Muscle of leg (tissue), 11 donors: Measurements from ENCODE around the gene NLRX1. TPM values are rescaled to one million over a fixed set of nuclear protein-coding genes. Genes with fewer than 3 reads are reported as not detected.
"Not testable (repeated sequence)": the region's sequence is repeated elsewhere in the genome, so short reads cannot be mapped to it uniquely, and the experiment has no call there.

ENCODE experiments used
- DNase-seq: peaks from one replicate; pipeline ENCODE4 v3.0.0; 2013
- H3K27ac ChIP-seq: one replicate; pipeline ENCODE4 v1.5.1; 2013; ENCODE audit warnings: mild to moderate bottlenecking, low read length, control low read depth
- H3K27me3 ChIP-seq: one replicate; pipeline ENCODE4 v1.6.1; 2013; ENCODE audit warnings: low read length; ENCODE audit not compliant: control insufficient read depth, insufficient read depth
- H3K36me3 ChIP-seq: one replicate; pipeline ENCODE4 v1.6.1; 2013; ENCODE audit warnings: low read length; ENCODE audit not compliant: control insufficient read depth, insufficient read depth
- H3K4me1 ChIP-seq: one replicate; pipeline ENCODE4 v1.6.1; 2013; ENCODE audit warnings: low read length; ENCODE audit not compliant: control insufficient read depth, insufficient read depth
- H3K4me3 ChIP-seq: one replicate; pipeline ENCODE4 v1.5.1; 2013; ENCODE audit warnings: low read length, control low read depth
- H3K9me3 ChIP-seq: replicated peaks from 2 replicates; pipeline ENCODE4 v1.6.1; 2013; ENCODE audit warnings: low read depth, low read length; ENCODE audit not compliant: control insufficient read depth
- WGBS: methylation state at CpG from one replicate; pipeline ENCODE4 v1.1.5; 2013; ENCODE audit warnings: missing lambda C conversion rate; ENCODE audit not compliant: insufficient coverage; 5-methylcytosine and 5-hydroxymethylcytosine counted together
- polyA plus RNA-seq, 8 donors: library from polyadenylated mRNA; unstranded; fragments of 120-200 nt; gene quantifications; one replicate each; pipeline versions ENCODE4 v1.2.1 to v1.2.3, GENCODE V29; 2013; ENCODE audit warnings: inconsistent platforms in 1 of 8, low replicate concordance in 1 of 8; ENCODE audit not compliant: insufficient read length in 8 of 8, insufficient read depth in 1 of 8
- total RNA-seq: library from RNA; stranded (reverse); fragments of 120-200 nt; gene quantifications from one replicate; pipeline ENCODE4 v1.2.4, GENCODE V29; 2013

The NLRX1 gene
- total and polyA plus RNA-seq, 9 donors: 10.2 to 13.8 (median 11.6) TPM

DNA sequence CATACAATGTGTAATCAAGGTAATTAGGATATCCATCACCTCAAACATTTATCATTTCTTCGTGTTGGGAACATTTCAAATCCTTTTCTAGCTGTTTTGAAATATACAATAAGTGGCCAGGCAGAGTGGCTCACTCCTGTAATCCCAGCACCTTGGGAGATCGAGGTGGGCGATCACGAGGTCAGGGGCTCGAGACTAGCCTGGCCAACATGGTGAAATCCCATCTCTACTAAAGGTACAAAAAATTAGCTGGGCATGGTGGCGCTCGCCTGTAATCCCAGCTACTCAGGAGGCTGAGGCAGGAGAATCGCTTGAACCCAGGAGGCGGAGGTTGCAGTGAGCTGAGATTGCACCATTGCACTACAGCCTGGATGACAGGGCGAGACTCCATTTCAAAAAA, 29.2 kb upstream of the NLRX1 start:
- H3K9me3 ChIP-seq, H3K4me1 ChIP-seq, H3K4me3 ChIP-seq, H3K36me3 ChIP-seq, DNase-seq, H3K27me3 ChIP-seq, H3K27ac ChIP-seq: not testable (repeated sequence)
- WGBS: no CpG with 5 or more reads among the region's 10 CpGs

DNA sequence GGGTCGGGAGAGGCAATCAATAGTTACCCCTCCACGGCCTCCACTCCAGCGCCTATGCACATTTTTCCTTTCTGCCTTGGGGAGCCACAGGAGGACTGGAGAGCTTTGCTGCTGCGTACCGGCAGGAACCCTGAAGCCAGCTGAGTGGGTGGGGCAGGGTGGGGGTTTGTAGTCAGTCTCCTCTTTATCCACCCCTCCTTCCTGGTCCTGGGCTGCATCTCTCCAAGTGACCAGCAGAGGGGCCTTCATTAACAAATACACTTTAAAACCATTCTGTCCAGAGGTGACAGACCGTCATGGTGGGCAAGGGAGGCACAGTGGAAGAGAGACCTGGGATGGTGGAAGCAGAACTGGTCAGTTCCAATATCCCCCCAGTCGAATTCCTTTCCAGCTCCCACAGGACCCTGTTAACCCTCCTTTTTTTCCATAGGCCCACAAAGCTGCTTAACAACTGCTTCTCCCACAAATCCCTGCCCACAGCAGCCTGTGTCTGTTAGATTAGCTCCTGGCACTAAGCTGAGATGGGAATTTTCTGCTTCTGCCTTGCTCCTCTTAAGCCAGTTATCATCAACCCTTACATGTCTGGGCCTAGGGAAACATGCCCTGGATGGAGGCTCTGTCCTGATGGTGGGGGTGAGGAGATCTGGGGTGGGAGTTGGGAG, 23.6 kb upstream of the NLRX1 start:
- Histone ChIP-seq H3K4me3 (no peak overlapping the region), H3K9me3 (no peaks in the 10 kb centered on the region), H3K27me3 (peaks cover 31% of the 10 kb centered on the region), H3K27ac (no peak overlapping the region), H3K36me3 (no peaks in the 10 kb centered on the region), H3K4me1 (peaks cover 15% of the 10 kb centered on the region)
- peak; percentile 70 for DNase-seq
- WGBS: 0% methylated on average over 1 of the region's 7 CpGs

DNA sequence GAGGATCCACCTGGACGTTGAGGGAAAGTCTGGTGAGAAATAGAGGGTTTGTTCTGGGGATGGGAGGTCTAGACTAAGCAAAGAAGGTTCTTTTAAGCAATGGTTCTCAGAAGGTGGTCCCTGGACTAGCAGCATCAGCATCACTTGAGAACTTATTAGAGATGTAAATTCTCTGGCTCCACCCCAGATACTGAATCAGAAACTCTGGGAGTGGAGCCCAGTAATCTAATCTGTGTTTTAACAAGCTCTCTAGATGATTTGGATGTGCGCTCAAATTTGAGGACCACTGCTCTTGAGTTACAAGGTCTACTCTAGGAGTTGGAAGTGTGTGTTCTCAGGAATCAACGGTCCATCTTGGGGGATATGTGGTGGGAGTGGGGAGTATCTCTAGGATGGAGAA, 23.0 kb upstream of the NLRX1 start:
- Histone ChIP-seq H3K36me3 (no peaks in the 10 kb centered on the region), H3K4me1 (peaks cover 16% of the 10 kb centered on the region), H3K27ac (no peak overlapping the region), H3K9me3 (no peaks in the 10 kb centered on the region), H3K4me3 (no peak overlapping the region), H3K27me3 (peaks cover 37% of the 10 kb centered on the region)
- WGBS: 57% methylated on average over 3 of the region's 3 CpGs
- no peak for DNase-seq

DNA sequence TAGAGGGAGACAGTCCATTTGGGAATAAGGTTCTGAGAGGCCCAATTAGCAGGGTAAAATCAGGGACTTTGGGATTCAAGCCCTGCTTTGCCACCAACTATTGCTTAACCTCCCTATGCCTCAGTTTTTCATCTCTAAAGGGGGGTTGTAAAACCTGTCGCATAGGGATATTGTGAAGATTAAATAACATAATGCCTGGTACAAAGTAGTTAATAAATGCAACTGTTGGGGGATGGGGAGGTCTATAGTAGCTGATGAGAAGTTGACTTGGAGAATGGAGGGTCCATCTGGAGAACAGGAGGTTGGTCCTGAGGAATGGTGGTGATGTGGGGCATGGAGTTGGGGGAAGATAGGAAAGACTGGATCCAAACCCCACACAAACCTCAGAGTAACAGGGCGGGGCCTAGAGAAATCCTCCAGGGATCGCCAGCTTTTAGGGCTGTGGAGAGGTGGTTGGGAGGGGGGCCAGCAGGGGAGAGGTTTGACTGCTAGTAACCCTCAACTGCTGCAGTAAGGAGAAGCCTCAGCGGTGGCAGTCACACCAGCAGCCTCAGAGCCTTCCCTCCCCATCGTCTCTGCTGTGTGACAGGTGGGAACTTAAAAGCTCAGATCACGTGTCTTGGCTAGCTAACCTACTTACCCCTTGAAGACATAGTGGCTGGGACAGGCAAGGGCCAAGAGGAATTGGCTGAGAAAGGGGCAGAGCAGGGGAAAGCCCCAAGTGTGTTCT, 20.8 kb upstream of the NLRX1 start:
- H3K36me3 ChIP-seq: no peaks in the 10 kb centered on the region
- H3K4me3 ChIP-seq: no peak overlapping the region
- DNase-seq: peak; percentile 31
- peaks cover 16% of the 10 kb centered on the region for H3K4me1 ChIP-seq
- H3K27me3 ChIP-seq: peaks cover 43% of the 10 kb centered on the region
- H3K27ac ChIP-seq: no peak overlapping the region
- 80% methylated on average over 1 of the region's 6 CpGs for WGBS
- no peaks in the 10 kb centered on the region for H3K9me3 ChIP-seq

DNA sequence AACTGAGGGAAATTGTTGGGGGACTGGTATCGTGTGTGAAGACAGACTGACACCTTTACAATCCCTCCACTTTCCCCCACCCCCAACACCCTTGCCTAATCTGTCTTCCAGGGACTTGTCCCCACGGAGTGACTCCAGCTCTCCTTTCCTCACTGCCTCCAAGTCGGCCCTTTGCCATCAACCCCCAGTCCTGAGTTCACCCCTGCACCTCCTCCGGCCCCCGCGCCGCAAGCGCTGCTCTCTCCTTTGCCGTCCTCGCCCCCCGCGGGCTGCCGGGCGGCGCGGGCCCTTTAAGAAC, 19.9 kb upstream of the NLRX1 start:
- Histone ChIP-seq H3K9me3 (no peaks in the 10 kb centered on the region), H3K36me3 (no peaks in the 10 kb centered on the region), H3K4me3 (peak overlapping the region; percentile 45), H3K27me3 (peaks cover 48% of the 10 kb centered on the region), H3K4me1 (peaks cover 16% of the 10 kb centered on the region), H3K27ac (no peak overlapping the region)
- peak; percentile 30 for DNase-seq
- WGBS: under 1% methylated on average over 15 of the region's 16 CpGs

DNA sequence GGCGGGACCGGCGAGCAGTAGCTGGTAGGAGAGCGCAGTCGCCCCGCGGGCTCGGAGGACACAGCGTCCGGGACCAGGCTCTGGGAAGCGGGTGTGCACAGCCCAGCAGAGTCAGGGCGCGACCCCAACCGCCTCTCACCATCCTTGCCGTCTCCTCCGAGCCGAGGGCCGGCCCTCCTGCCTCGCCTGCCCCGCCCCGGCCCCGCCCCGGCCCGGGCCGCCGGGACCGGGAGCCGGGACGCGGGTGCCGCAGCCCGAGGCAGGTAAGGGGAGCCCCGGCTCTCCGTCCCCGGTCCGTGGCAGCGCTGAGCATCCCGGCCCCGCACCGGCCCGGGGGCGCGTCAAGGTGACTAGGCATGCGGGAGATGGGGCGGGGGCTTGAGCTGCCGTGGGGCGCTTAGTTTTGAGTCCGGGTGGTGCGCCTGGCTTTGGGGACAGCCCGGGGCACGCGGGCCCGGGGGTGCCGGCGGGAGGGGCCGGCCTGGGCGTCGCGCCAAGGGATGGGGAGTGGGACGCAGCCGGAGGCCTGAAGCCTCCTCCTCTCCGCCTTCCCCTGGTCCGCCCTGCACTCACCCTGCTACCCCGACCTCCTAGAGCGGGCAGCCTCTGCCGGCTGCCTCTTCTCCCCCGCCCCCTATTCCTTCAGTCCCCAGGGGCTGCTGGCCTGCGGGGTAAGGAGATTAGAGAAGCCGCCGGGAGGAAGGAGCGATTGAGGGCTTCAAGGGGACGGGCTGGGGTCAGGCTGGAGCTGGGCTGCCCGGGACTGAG, 19.3 kb upstream of the NLRX1 start, which contains the start of gene ABCG4:
Gene ABCG4 (plus strand): TSS at position 35 of the 768 bp plus-strand sequence. CDS start 914 bp downstream, outside the sequence.
- no peak for DNase-seq
- no peaks in the 10 kb centered on the region for H3K9me3 ChIP-seq
- peaks cover 48% of the 10 kb centered on the region for H3K27me3 ChIP-seq
- H3K4me3 ChIP-seq: peak within 1 kb of the TSS; percentile 45
- no peaks in the 10 kb centered on the region for H3K36me3 ChIP-seq
- WGBS: 0% methylated on average over 66 of the region's 73 CpGs
- H3K27ac ChIP-seq: no peak within 1 kb of the TSS
- H3K4me1 ChIP-seq: peaks cover 16% of the 10 kb centered on the region

DNA sequence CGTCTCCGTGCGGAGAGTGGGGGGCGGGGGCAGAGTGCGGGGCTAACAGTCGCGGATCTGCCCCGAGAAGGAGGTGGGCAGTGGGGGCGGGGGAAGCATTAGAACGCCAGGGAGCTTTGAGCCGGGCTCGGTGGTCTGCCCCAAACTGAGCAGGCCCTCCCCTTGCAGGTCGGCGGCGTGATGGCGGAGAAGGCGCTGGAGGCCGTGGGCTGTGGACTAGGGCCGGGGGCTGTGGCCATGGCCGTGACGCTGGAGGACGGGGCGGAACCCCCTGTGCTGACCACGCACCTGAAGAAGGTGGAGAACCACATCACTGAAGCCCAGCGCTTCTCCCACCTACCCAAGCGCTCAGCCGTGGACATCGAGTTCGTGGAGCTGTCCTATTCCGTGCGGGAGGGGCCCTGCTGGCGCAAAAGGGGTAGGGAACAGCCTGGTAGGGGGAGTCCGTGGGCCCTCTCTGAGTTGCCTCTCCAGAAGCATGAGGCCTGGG, 18.7 kb upstream of the NLRX1 start:
- 9% methylated on average over 25 of the region's 33 CpGs for WGBS
- no peaks in the 10 kb centered on the region for H3K9me3 ChIP-seq
- H3K36me3 ChIP-seq: no peaks in the 10 kb centered on the region
- no peak overlapping the region for H3K27ac ChIP-seq
- H3K27me3 ChIP-seq: peaks cover 52% of the 10 kb centered on the region
- H3K4me3 ChIP-seq: peak overlapping the region; percentile 45
- no peak for DNase-seq
- H3K4me1 ChIP-seq: peaks cover 16% of the 10 kb centered on the region

DNA sequence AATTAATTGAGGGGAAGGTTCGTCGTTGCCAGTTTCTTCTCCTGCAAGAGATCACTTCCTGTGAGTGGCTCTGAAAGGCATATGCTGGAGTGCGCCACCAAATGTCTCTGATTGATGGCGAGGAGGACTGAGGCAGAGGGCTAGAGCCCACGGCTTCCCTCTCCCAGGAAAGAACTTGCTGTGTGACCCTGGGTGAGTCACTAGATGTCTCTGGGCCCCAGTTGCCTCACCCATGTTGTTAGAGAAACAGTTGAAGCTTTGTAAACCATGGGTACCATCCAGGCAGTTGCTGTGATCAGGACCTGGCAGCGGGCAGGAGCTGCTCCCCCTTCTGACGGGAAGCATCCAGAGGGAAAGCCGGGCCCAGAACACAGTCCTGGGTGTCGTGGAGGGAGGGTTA, 16.5 kb upstream of the NLRX1 start:
- 63% methylated on average over 5 of the region's 9 CpGs for WGBS
- Histone ChIP-seq H3K36me3 (no peaks in the 10 kb centered on the region), H3K4me1 (peaks cover 16% of the 10 kb centered on the region), H3K27me3 (peaks cover 47% of the 10 kb centered on the region), H3K9me3 (no peaks in the 10 kb centered on the region), H3K4me3 (no peak overlapping the region), H3K27ac (no peak overlapping the region)
- no peak for DNase-seq

DNA sequence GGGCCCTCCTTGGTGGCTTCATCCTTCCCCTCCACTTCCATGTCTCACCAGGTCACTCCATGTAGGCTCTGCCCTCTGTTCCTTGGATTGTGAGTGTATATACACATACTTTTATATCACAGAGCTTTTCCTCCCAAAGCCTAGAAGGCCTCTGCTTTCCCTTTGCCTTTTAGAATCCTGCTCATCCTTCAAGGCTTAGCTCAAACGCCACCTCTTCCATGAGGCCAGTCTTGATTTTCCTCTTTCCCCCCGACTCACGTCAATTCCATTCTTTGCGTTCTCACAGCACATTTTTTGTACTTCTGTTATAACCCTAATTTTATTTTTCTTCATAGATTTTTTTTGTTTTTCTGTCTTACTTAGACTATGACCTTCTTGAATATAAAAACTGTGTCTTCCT, 15.9 kb upstream of the NLRX1 start:
- H3K27ac ChIP-seq: no peak overlapping the region
- H3K4me3 ChIP-seq: no peak overlapping the region
- H3K4me1 ChIP-seq: peaks cover 16% of the 10 kb centered on the region
- H3K27me3 ChIP-seq: peaks cover 45% of the 10 kb centered on the region
- H3K36me3 ChIP-seq: no peaks in the 10 kb centered on the region
- H3K9me3 ChIP-seq: no peaks in the 10 kb centered on the region
- no peak for DNase-seq
- WGBS: 79% methylated on average over 2 of the region's 4 CpGs
